Vagina (tissue), 2 donors: ENCODE measurements around the gene RAB44.

Source experiments
- CTCF ChIP-seq, 3 experiments: fragments of 450-650 bp in 2 of 3; fragments of 200-600 bp in 1 of 3; sonication (generic) in 1 of 3; IDR thresholded peaks; one replicate each; pipeline ENCODE4 v1.5.1; 2017 to 2019; ENCODE audit warnings: antibody characterized with exemption in 3 of 3, mild to moderate bottlenecking in 2 of 3, moderate library complexity in 2 of 3
- POLR2A ChIP-seq, 2 donors: fragments of 450-650 bp; IDR thresholded peaks; one replicate each; pipeline ENCODE4 v1.6.1; 2017; ENCODE audit warnings: antibody characterized with exemption in 2 of 2, mild to moderate bottlenecking in 2 of 2, moderate library complexity in 2 of 2
- POLR2AphosphoS5 ChIP-seq, 2 donors: sonication (generic); formaldehyde crosslinking; IDR thresholded peaks; one replicate each; pipeline ENCODE4 v1.9.0; 2017; ENCODE audit warnings: antibody characterized with exemption in 2 of 2, mild to moderate bottlenecking in 2 of 2, low read depth in 1 of 2; ENCODE audit not compliant: insufficient read depth in 1 of 2

GRCh38 chr6:36740818-36741179 lies 43.2 kb downstream of the RAB44 start:
- no peak for TF ChIP-seq CTCF (IDR thresholded peaks at IDR 0.05)
- TF ChIP-seq POLR2A (IDR thresholded peaks at IDR 0.05), result no peak
- no peak for TF ChIP-seq POLR2AphosphoS5 (IDR thresholded peaks at IDR 0.05; ENCODE audit: insufficient read depth in 1 of 2, low read depth in 1 of 2)
